GM19395 (cell line): Measurements from ENCODE around the gene PDCD4.
"Not testable (repeated sequence)": the region's sequence is repeated elsewhere in the genome, so short reads cannot be mapped to it uniquely, and the experiment has no call there.

Source experiments
- ATAC-seq: cut with Tn5 transposase; IDR thresholded peaks from one replicate; pipeline ENCODE4 v1.9.1; 2021; ENCODE audit warnings: mild to moderate bottlenecking, moderate library complexity; ENCODE audit not compliant: unreplicated experiment

PDCD4 gene

GRCh38 chr10:110880012-110880411, 8.3 kb downstream of the PDCD4 start:
- ATAC-seq: no peak

DNA sequence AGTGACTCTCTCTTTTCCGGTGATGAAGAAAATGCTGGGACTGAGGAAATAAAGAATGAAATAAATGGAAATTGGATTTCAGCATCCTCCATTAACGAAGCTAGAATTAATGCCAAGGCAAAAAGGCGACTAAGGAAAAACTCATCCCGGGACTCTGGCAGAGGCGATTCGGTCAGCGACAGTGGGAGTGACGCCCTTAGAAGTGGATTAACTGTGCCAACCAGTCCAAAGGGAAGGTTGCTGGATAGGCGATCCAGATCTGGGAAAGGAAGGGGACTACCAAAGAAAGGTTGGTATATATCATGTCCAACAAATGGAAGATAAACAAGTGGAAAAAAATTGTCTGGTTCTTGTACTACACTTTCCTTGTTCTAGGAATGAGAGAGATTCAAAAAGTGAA, 9.5 kb downstream of the PDCD4 start:
- ATAC-seq: no peak

- no peak for ATAC-seq
Observed at GRCh38 chr10:110881905-110882304, 10.2 kb downstream of the PDCD4 start.

GRCh38 chr10:110883924-110884323, 12.2 kb downstream of the PDCD4 start:
- ATAC-seq: no peak

DNA sequence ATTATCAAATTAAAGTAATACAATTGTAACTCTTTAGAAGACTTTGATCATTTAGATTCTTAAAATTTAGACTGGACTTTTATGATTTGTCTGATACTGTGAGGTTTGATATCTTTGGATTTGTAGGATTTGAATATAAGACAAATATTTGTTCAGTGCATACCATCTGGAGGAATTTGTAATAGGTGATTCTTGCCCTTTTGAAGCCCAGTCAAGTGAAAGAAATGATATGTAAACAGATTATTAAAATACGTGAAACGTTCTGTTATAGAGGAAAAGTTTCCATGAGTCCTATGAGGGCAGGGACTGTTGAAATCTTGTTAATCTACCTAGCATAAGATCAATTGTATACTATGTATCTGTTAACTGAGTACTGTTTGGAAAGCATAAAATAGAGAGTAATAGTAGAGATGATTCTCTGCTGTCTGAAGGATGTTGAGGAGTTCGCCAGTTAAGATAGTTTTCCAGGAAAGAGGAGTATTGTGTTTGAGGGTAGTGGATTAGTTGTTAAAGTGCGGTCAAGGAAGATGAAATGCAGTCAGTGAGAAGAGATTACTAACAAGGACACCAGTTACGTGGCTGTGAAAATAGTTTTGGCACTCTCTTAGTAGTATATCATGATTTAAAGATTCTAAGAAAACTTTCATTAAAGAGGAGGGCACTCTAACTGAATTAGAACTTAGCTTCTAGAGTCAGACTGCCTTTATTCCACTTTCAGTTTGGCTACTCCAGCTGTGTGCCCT, 14.4 kb downstream of the PDCD4 start:
- ATAC-seq: no peak

GRCh38 chr10:110887560-110887959, 15.8 kb downstream of the PDCD4 start:
- ATAC-seq: no peak

- no peak for ATAC-seq
Observed at GRCh38 chr10:110892602-110893288, 21.0 kb downstream of the PDCD4 start.

- peak; percentile 81 for ATAC-seq
Observed at GRCh38 chr10:110893559-110894179, 21.9 kb downstream of the PDCD4 start.

GRCh38 chr10:110897184-110897583, 25.5 kb downstream of the PDCD4 start:
- ATAC-seq: no peak

GRCh38 chr10:110898391-110898790, 26.7 kb downstream of the PDCD4 start:
- ATAC-seq: no peak

DNA sequence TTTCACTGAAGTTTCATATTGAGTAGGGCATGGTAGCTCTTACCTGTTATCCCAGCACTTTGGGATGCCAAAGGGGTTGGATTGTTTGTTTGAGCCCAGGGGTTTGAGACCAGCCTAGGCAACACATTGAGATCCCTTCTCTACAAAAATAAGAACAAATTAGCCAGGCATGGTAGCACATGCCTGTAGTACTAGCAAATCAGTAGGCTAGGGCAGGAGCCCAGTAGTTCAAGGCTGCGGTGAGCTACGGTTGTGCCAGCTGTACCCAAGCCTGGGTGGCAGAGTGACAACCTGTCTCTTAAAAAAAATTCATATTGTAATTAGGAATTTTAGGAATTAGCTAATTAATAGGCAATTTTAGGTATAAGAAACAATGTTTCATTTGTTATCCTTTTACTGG, 29.3 kb downstream of the PDCD4 start:
- ATAC-seq: no peak

GRCh38 chr10:110901954-110902819, 30.5 kb downstream of the PDCD4 start:
- no peak for ATAC-seq

DNA sequence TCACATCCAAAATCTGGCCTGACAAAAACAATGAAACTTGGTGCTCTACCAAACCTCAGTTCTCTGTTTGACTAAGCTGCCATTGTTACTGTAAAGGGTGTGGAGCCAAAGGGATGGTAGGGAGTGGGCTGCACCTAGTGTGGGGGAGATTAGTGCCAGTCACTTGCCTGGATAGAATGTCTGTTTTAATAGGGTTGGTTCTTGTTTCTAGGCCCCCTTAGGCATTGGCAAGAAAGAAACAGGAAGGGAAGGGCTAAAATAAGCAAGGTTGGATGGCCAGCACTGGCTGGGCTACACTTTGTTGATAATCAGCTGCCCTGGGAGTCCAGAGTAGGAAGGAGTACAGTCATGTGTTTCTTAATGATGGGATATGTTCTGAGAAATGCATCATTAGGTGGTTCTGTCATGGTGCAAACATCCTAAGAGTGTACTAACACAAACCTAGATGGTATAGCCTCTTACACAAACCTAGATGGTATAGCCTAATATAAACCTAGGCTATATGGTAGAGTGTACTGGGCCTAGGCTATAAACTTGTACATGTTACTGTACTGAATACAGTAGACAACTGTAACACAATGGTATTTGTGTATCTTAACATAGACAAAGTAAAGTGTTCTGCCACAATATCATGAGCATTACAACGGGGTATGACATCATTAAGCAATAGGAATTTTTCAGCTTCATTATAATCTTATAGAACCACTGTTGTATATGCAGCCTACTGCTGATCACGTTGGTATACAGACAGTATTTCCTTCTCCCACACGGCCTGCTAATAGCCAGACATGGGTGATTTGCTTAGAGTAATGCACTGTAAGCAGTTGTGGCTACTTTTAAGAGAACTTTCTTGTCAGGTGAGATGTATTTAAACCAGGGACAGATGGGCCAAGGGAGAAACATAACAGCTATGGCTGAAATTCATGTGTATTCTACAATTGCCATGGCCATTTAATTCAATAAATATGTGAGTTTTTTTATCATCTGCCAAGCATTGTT, 31.9 kb downstream of the PDCD4 start:
- ATAC-seq: peak; percentile 72

DNA sequence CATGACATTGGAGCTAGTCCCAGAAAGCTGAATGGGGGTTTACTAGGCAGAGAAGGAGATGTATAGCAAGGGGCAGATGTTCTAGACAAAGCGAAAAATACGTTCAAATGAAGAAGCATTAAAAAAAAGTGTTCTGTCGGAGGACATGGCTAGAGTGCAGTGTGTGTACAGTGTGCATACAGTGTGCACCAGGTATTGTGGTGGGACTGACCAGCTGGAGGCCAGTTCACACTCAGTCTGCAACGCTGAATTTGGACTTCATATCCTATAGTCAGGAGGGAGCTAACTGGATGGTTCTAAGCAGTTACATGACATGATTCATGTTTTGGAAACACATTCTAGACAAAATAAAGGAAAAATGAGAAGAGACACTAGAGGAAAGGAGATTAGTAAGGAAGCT, 38.4 kb downstream of the PDCD4 start:
- no peak for ATAC-seq

DNA sequence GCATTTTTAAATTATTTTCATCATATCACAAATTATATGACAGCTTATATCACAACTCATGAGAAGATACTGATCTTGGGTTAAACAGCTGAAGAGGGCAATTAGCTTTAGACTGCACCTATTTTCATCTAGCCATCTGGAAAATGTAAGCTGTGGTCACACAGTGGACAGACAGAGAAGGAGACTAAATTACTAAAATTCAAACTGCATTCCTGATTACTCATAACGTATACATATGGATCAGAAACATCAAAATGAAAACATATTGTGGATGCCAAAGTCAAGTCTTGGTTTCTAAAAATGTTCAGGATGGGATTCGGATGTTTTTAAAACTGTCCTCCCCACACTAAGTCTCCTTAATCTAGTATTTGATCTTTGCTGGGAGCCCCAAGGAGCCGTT, 40.6 kb downstream of the PDCD4 start:
- no peak for ATAC-seq

- no peak for ATAC-seq
Observed at GRCh38 chr10:110914431-110914830, 42.7 kb downstream of the PDCD4 start.

- ATAC-seq: no peak
Observed at GRCh38 chr10:110915035-110915434, 43.3 kb downstream of the PDCD4 start.

GRCh38 chr10:110915600-110915999, 43.9 kb downstream of the PDCD4 start:
- ATAC-seq: not testable (repeated sequence)

GRCh38 chr10:110916554-110917346, 45.0 kb downstream of the PDCD4 start:
- ATAC-seq: no peak
